ENCODE results near the gene CTNNA2.

- TF ChIP-seq TOX (CRISPR knock-in tag; IDR thresholded peaks at IDR 0.05; ENCODE audit: borderline replicate concordance): no peak
- TF ChIP-seq CSDC2 (CRISPR knock-in tag; IDR thresholded peaks at IDR 0.05): no peak
- TF ChIP-seq SNAI2 (CRISPR knock-in tag; IDR thresholded peaks at IDR 0.05): no peak
- no peak for TF ChIP-seq ISL1 (CRISPR knock-in tag; IDR thresholded peaks at IDR 0.05)
- TF ChIP-seq ZNF70 (CRISPR knock-in tag; IDR thresholded peaks at IDR 0.05): no peak
- no peak for TF ChIP-seq ZFP3 (CRISPR knock-in tag; IDR thresholded peaks at IDR 0.05)
- no peak for TF ChIP-seq ARNTL (CRISPR knock-in tag; IDR thresholded peaks at IDR 0.05; ENCODE audit: borderline replicate concordance, low read depth)
- no peak for TF ChIP-seq PATZ1 (CRISPR knock-in tag; IDR thresholded peaks at IDR 0.05; ENCODE audit: borderline replicate concordance)
- TF ChIP-seq BACH2 (CRISPR knock-in tag; IDR thresholded peaks at IDR 0.05; ENCODE audit: borderline replicate concordance): no peak
- TF ChIP-seq ZNF8 (CRISPR knock-in tag; IDR thresholded peaks at IDR 0.05): no peak
- TF ChIP-seq RARB (CRISPR knock-in tag; IDR thresholded peaks at IDR 0.05): no peak
These were observed 78.4 kb downstream of the CTNNA2 start for GRCh38 chr2:79591281-79591680.
